ENCODE results near the gene FCGR3A. TPM values are rescaled to one million over a fixed set of nuclear protein-coding genes. Genes with fewer than 3 reads are reported as not detected.
"Not testable (repeated sequence)": the region's sequence is repeated elsewhere in the genome, so short reads cannot be mapped to it uniquely, and the experiment has no call there.

FCGR3A gene
- total RNA-seq, 1 experiment from 2014 or later: not detected

GRCh38 chr1:161588596-161588995, 39.0 kb upstream of the FCGR3A start:
- CTCF ChIA-PET; H3K27ac Mint-ChIP-seq (ENCODE audit: unreplicated experiment); DNase-seq; BruUV-seq (replicated peaks); H3K36me3 Mint-ChIP-seq (ENCODE audit: insufficient read depth, unreplicated experiment); H3K4me1 Mint-ChIP-seq (ENCODE audit: low read depth, unreplicated experiment); intact Hi-C loops (cut with micrococcal nuclease; ENCODE audit: unreplicated experiment); H3K27me3 Mint-ChIP-seq (ENCODE audit: unreplicated experiment); H3K4me3 Mint-ChIP-seq (ENCODE audit: low read depth, unreplicated experiment); H3K9me3 Mint-ChIP-seq (ENCODE audit: low read depth, unreplicated experiment): not testable (repeated sequence)

DNA sequence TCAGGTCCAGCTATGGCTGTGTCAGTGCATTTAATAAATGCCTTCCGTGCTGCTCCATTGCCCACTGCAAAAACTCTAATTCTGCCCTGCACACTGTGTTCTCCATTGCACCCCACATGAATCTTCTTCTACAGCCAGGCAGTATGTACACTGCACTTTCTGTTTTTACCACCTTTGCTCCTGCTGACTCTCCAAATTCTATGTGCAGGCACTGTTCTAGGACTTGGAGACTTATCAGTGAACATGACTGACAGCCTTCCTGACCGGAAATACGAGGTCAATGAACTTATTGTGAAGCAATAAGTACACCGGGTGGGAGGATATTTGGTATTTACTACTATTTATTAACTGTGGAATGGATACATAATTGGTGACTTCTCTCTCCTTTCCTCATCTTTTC, 33.3 kb upstream of the FCGR3A start:
- H3K27me3 Mint-ChIP-seq (ENCODE audit: unreplicated experiment); DNase-seq; H3K4me1 Mint-ChIP-seq (ENCODE audit: low read depth, unreplicated experiment); BruUV-seq (replicated peaks); H3K4me3 Mint-ChIP-seq (ENCODE audit: low read depth, unreplicated experiment); H3K9me3 Mint-ChIP-seq (ENCODE audit: low read depth, unreplicated experiment); intact Hi-C loops (cut with micrococcal nuclease; ENCODE audit: unreplicated experiment); H3K27ac Mint-ChIP-seq (ENCODE audit: unreplicated experiment); H3K36me3 Mint-ChIP-seq (ENCODE audit: insufficient read depth, unreplicated experiment); CTCF ChIA-PET: not testable (repeated sequence)

- H3K4me3 Mint-ChIP-seq (ENCODE audit: low read depth, unreplicated experiment); intact Hi-C loops (cut with micrococcal nuclease; ENCODE audit: unreplicated experiment); DNase-seq; BruUV-seq (replicated peaks); H3K36me3 Mint-ChIP-seq (ENCODE audit: insufficient read depth, unreplicated experiment); CTCF ChIA-PET; H3K9me3 Mint-ChIP-seq (ENCODE audit: low read depth, unreplicated experiment); H3K27me3 Mint-ChIP-seq (ENCODE audit: unreplicated experiment); H3K27ac Mint-ChIP-seq (ENCODE audit: unreplicated experiment); H3K4me1 Mint-ChIP-seq (ENCODE audit: low read depth, unreplicated experiment): not testable (repeated sequence)
Observed at GRCh38 chr1:161580879-161581537, 31.4 kb upstream of the FCGR3A start.

- CTCF ChIA-PET; H3K27ac Mint-ChIP-seq (ENCODE audit: unreplicated experiment); H3K27me3 Mint-ChIP-seq (ENCODE audit: unreplicated experiment); BruUV-seq (replicated peaks); DNase-seq; H3K4me3 Mint-ChIP-seq (ENCODE audit: low read depth, unreplicated experiment); H3K36me3 Mint-ChIP-seq (ENCODE audit: insufficient read depth, unreplicated experiment); H3K4me1 Mint-ChIP-seq (ENCODE audit: low read depth, unreplicated experiment); H3K9me3 Mint-ChIP-seq (ENCODE audit: low read depth, unreplicated experiment): not testable (repeated sequence)
- intact Hi-C loops (cut with micrococcal nuclease; ENCODE audit: unreplicated experiment): loop anchor here (10.0 kb wide), 1 partner anchor 65 kb away; no protein-coding TSS in a partner anchor
Observed at GRCh38 chr1:161579856-161580507, 30.4 kb upstream of the FCGR3A start.

GRCh38 chr1:161576676-161577075, 27.1 kb upstream of the FCGR3A start:
- H3K4me1 Mint-ChIP-seq (ENCODE audit: low read depth, unreplicated experiment); H3K4me3 Mint-ChIP-seq (ENCODE audit: low read depth, unreplicated experiment); H3K36me3 Mint-ChIP-seq (ENCODE audit: insufficient read depth, unreplicated experiment); CTCF ChIA-PET; H3K27ac Mint-ChIP-seq (ENCODE audit: unreplicated experiment); H3K9me3 Mint-ChIP-seq (ENCODE audit: low read depth, unreplicated experiment); DNase-seq; BruUV-seq (replicated peaks): not testable (repeated sequence)
- intact Hi-C loops (cut with micrococcal nuclease; ENCODE audit: unreplicated experiment): loop anchor here (10.0 kb wide), 1 partner anchor 68 kb away; no protein-coding TSS in a partner anchor
- peaks cover 13% of the 10 kb centered on the region for H3K27me3 Mint-ChIP-seq (ENCODE audit: unreplicated experiment)

- H3K9me3 Mint-ChIP-seq (ENCODE audit: low read depth, unreplicated experiment); H3K36me3 Mint-ChIP-seq (ENCODE audit: insufficient read depth, unreplicated experiment); CTCF ChIA-PET; DNase-seq; H3K27ac Mint-ChIP-seq (ENCODE audit: unreplicated experiment); BruUV-seq (replicated peaks); H3K4me3 Mint-ChIP-seq (ENCODE audit: low read depth, unreplicated experiment); H3K4me1 Mint-ChIP-seq (ENCODE audit: low read depth, unreplicated experiment): not testable (repeated sequence)
- H3K27me3 Mint-ChIP-seq (ENCODE audit: unreplicated experiment): peaks cover 13% of the 10 kb centered on the region
- intact Hi-C loops (cut with micrococcal nuclease; ENCODE audit: unreplicated experiment): loop anchor here (10.0 kb wide), 1 partner anchor 73 kb away; no protein-coding TSS in a partner anchor
Observed at GRCh38 chr1:161571703-161572102, 22.1 kb upstream of the FCGR3A start.

DNA sequence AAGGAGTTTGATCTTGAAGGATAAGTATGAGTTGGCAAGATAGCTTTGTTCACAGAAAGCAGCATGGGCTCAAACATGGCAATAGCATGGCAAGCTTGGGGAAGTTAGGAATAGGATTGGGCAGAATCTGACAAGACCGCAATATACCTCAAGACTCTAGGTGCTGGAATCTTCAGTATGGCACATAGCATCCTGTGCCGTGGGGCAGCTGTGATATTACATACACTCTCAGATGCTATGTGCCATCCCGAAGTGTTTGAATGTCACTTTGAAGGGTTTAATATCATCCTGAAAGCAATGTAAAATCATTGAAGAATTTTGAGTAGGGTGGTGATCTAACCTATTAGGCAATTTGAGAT, 17.0 kb upstream of the FCGR3A start:
- H3K9me3 Mint-ChIP-seq (ENCODE audit: low read depth, unreplicated experiment); H3K4me1 Mint-ChIP-seq (ENCODE audit: low read depth, unreplicated experiment); BruUV-seq (replicated peaks); H3K36me3 Mint-ChIP-seq (ENCODE audit: insufficient read depth, unreplicated experiment); H3K27ac Mint-ChIP-seq (ENCODE audit: unreplicated experiment); H3K27me3 Mint-ChIP-seq (ENCODE audit: unreplicated experiment); DNase-seq: not testable (repeated sequence)
- H3K4me3 Mint-ChIP-seq (ENCODE audit: low read depth, unreplicated experiment): peak overlapping the region; percentile 52
- intact Hi-C loops (cut with micrococcal nuclease; ENCODE audit: unreplicated experiment): loop anchor here (10.0 kb wide), 1 partner anchor 178 kb away; the partner anchor contains the start of gene DUSP12
- CTCF ChIA-PET: interaction anchor here (0.6 kb wide), 1 partner anchor 172 kb away, joined by 4 read pairs; no protein-coding TSS in a partner anchor

GRCh38 chr1:161563522-161563921, 13.9 kb upstream of the FCGR3A start:
- H3K27ac Mint-ChIP-seq (ENCODE audit: unreplicated experiment); CTCF ChIA-PET; H3K27me3 Mint-ChIP-seq (ENCODE audit: unreplicated experiment); H3K36me3 Mint-ChIP-seq (ENCODE audit: insufficient read depth, unreplicated experiment); H3K4me3 Mint-ChIP-seq (ENCODE audit: low read depth, unreplicated experiment); DNase-seq; BruUV-seq (replicated peaks); H3K9me3 Mint-ChIP-seq (ENCODE audit: low read depth, unreplicated experiment): not testable (repeated sequence)
- intact Hi-C loops (cut with micrococcal nuclease; ENCODE audit: unreplicated experiment): loop anchor here (10.0 kb wide), 1 partner anchor 181 kb away; the partner anchor contains the start of gene DUSP12
- peaks cover 18% of the 10 kb centered on the region for H3K4me1 Mint-ChIP-seq (ENCODE audit: low read depth, unreplicated experiment)

DNA sequence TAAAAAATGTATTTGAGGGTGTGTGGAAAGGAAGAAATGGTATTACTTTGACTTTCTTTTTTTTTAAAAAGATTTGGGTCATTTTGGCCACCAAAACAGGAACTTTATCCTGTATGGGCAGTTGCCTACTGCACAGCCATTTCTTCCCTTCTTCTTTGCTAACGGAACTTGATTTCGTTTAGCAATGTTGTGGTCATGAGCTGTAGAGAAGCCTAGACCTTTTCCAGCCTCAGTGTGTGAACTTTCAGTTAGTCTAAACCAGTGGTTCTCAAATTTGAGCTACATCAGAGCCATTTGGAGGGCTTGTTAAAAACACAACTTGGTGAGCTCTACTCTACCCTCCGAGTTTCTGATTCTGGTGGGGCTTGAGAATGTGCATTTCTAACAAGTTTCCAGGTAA, 12.8 kb upstream of the FCGR3A start:
- H3K27me3 Mint-ChIP-seq (ENCODE audit: unreplicated experiment); H3K36me3 Mint-ChIP-seq (ENCODE audit: insufficient read depth, unreplicated experiment); DNase-seq; H3K4me3 Mint-ChIP-seq (ENCODE audit: low read depth, unreplicated experiment); CTCF ChIA-PET; H3K9me3 Mint-ChIP-seq (ENCODE audit: low read depth, unreplicated experiment); H3K27ac Mint-ChIP-seq (ENCODE audit: unreplicated experiment); BruUV-seq (replicated peaks): not testable (repeated sequence)
- H3K4me1 Mint-ChIP-seq (ENCODE audit: low read depth, unreplicated experiment): peaks cover 18% of the 10 kb centered on the region
- intact Hi-C loops (cut with micrococcal nuclease; ENCODE audit: unreplicated experiment): loop anchor here (10.0 kb wide), 1 partner anchor 182 kb away; the partner anchor contains the start of gene DUSP12
